Kidney capillary endothelial cell (primary cell): ENCODE data around the gene CUX1.
"Not testable (repeated sequence)": the region's sequence is repeated elsewhere in the genome, so short reads cannot be mapped to it uniquely, and the experiment has no call there.

Experiments
- DNase-seq: peaks from one replicate; pipeline ENCODE4 v3.0.0-alpha.2; 2018; ENCODE audit warnings: low spot score

CUX1 gene

GRCh38 chr7:101985057-101985902 is 167.9 kb downstream of the CUX1 start:
- no peak for DNase-seq

- DNase-seq: no peak
Observed at GRCh38 chr7:101985903-101986734, 168.7 kb downstream of the CUX1 start.

GRCh38 chr7:101987494-101987893 is 170.1 kb downstream of the CUX1 start:
- DNase-seq: no peak

- not testable (repeated sequence) for DNase-seq
Observed at GRCh38 chr7:101988060-101988459, 170.6 kb downstream of the CUX1 start.

GRCh38 chr7:101988513-101988912 is 171.1 kb downstream of the CUX1 start:
- no peak for DNase-seq

- DNase-seq: no peak
Observed at GRCh38 chr7:101989101-101989500, 171.7 kb downstream of the CUX1 start.

GRCh38 chr7:101990811-101991418 is 173.5 kb downstream of the CUX1 start:
- no peak for DNase-seq

GRCh38 chr7:101991860-101992259 is 174.4 kb downstream of the CUX1 start:
- DNase-seq: no peak

- DNase-seq: no peak
Observed at GRCh38 chr7:101993311-101993710, 175.9 kb downstream of the CUX1 start.

GRCh38 chr7:101995121-101995520 is 177.7 kb downstream of the CUX1 start:
- no peak for DNase-seq

GRCh38 chr7:101996131-101996691 is 178.8 kb downstream of the CUX1 start:
- no peak for DNase-seq

- no peak for DNase-seq
Observed at GRCh38 chr7:101996876-101997275, 179.4 kb downstream of the CUX1 start.

- no peak for DNase-seq
Observed at GRCh38 chr7:101998029-101998905, 180.8 kb downstream of the CUX1 start.

GRCh38 chr7:101998906-101999240 is 181.4 kb downstream of the CUX1 start:
- DNase-seq: no peak

- no peak for DNase-seq
Observed at GRCh38 chr7:101999393-101999792, 182.0 kb downstream of the CUX1 start.

- DNase-seq: no peak
Observed at GRCh38 chr7:102000123-102000522, 182.7 kb downstream of the CUX1 start.

- no peak for DNase-seq
Observed at GRCh38 chr7:102004229-102004628, 186.8 kb downstream of the CUX1 start.

GRCh38 chr7:102004848-102005247 is 187.4 kb downstream of the CUX1 start:
- no peak for DNase-seq

GRCh38 chr7:102005933-102006480 is 188.6 kb downstream of the CUX1 start:
- DNase-seq: no peak

- no peak for DNase-seq
Observed at GRCh38 chr7:102006695-102007094, 189.3 kb downstream of the CUX1 start.
